Measurements from ENCODE around the gene ZBTB5. TPM values are rescaled to one million over a fixed set of nuclear protein-coding genes. Genes with fewer than 3 reads are reported as not detected.
"Not testable (repeated sequence)": the region's sequence is repeated elsewhere in the genome, so short reads cannot be mapped to it uniquely, and the experiment has no call there.

The ZBTB5 gene
- total RNA-seq, 1 experiment from 2014 or later: 5.0 TPM

- no peak for DNase-seq (ENCODE audit: low read depth)
- in situ Hi-C loops (cut with HindIII; ENCODE audit: low pct_unique_long_range_greater_than_20kb, low sequenced_read_pairs): no loop called here
Measured at GRCh38 chr9:37491939-37492338, 26.7 kb upstream of the ZBTB5 start.

- no peak for DNase-seq (ENCODE audit: low read depth)
- in situ Hi-C loops (cut with HindIII; ENCODE audit: low pct_unique_long_range_greater_than_20kb, low sequenced_read_pairs): no loop called here
Measured at GRCh38 chr9:37486616-37487548, 21.6 kb upstream of the ZBTB5 start.

DNA sequence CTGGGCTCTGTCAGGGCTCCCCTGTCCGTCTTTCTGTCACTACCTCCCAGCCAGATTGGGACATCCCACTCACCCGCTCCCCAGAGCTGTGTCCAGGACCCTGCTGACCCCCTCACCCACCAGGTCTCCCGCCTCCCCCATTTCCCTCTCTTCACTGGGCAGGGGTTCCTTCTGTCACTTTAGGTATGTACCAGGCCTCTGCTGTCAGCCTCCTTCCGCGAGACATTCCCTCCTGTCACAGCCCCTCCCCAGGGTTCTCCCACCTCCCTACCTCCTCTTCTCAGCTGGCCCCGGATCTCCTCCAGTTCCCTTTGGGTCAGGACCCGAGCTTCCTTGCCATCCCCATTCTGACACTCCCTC, 21.0 kb upstream of the ZBTB5 start:
- DNase-seq (ENCODE audit: low read depth): no peak
- in situ Hi-C loops (cut with HindIII; ENCODE audit: low pct_unique_long_range_greater_than_20kb, low sequenced_read_pairs): no loop called here

GRCh38 chr9:37485389-37486255, 20.4 kb upstream of the ZBTB5 start, which contains the start of gene POLR1E:
TSS of gene POLR1E (plus strand) at chr9:37485948. CDS start at chr9:37486048, 100 bp downstream.
- in situ Hi-C loops (cut with HindIII; ENCODE audit: low pct_unique_long_range_greater_than_20kb, low sequenced_read_pairs): no loop called here

GRCh38 chr9:37480759-37481158, 15.5 kb upstream of the ZBTB5 start:
- in situ Hi-C loops (cut with HindIII; ENCODE audit: low pct_unique_long_range_greater_than_20kb, low sequenced_read_pairs): no loop called here
- no peak for DNase-seq (ENCODE audit: low read depth)

More at GRCh38 chr9:37485389-37486255, 20.4 kb upstream of the ZBTB5 start, which contains the start of gene POLR1E:
- DNase-seq (ENCODE audit: low read depth): peak; percentile 86

GRCh38 chr9:37477987-37478619, 12.9 kb upstream of the ZBTB5 start:
- DNase-seq (ENCODE audit: low read depth); in situ Hi-C loops (cut with HindIII; ENCODE audit: low pct_unique_long_range_greater_than_20kb, low sequenced_read_pairs): not testable (repeated sequence)

DNA sequence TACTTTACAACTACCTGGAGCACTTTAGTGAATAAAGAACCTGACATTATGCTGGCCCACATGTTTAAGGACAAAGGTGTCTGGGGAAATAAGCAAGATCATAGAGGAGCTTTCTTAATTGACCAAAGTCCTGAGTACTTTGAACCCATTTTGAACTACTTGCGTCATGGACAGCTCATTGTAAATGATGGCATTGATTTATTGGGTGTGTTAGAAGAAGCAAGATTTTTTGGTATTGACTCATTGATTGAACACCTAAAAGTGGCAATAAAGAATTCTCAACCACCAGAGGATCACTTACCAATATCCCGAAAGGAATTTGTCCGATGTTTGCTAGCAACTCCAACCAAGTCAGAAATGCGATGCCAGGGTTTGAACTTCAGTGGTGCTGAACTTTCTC, 12.2 kb upstream of the ZBTB5 start:
- DNase-seq (ENCODE audit: low read depth); in situ Hi-C loops (cut with HindIII; ENCODE audit: low pct_unique_long_range_greater_than_20kb, low sequenced_read_pairs): not testable (repeated sequence)

DNA sequence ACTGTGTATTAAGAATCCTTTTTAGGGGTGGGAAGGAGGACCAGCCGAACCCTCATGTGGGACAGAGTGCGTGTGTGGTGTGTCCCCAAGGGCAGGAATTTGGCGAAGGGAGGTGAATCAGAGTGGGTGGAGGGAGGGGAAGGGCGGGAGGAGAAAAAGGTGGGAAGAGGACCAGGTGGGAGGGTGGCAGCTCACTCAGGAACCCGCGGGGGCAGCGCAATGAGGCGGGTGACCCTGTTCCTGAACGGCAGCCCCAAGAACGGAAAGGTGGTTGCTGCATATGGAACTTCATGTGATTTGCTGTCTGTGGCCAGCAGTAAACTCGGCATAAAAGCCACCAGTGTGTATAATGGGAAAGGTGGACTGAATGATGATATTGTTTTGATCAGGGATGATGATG, 11.7 kb upstream of the ZBTB5 start:
- DNase-seq (ENCODE audit: low read depth): no peak

GRCh38 chr9:37474438-37474837, 9.2 kb upstream of the ZBTB5 start:
- no peak for DNase-seq (ENCODE audit: low read depth)
- in situ Hi-C loops (cut with HindIII; ENCODE audit: low pct_unique_long_range_greater_than_20kb, low sequenced_read_pairs): no loop called here

More for the DNA sequence above, 11.7 kb upstream of the ZBTB5 start:
- in situ Hi-C loops (cut with HindIII; ENCODE audit: low pct_unique_long_range_greater_than_20kb, low sequenced_read_pairs): no loop called here

DNA sequence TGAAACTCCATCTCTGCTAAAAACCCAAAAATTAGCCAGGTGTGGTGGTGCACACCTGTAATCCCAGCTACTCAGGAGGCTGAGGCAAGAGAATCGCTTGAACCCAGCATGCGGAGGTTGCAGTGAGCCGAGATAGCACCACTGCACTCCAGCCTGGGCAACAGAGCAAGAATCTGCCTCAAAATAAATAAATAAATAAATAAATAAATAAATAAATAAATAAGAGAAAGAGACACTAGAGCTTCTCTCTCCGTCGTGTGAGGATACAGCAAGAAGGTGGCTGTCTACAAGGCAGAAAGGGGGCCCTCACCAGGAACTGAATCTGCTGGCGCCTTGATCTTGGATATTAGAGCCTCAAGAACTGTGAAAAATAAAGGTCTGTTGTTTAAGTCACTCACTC, 8.7 kb upstream of the ZBTB5 start:
- DNase-seq (ENCODE audit: low read depth); in situ Hi-C loops (cut with HindIII; ENCODE audit: low pct_unique_long_range_greater_than_20kb, low sequenced_read_pairs): not testable (repeated sequence)

- peak; percentile 95 for DNase-seq (ENCODE audit: low read depth)
- in situ Hi-C loops (cut with HindIII; ENCODE audit: low pct_unique_long_range_greater_than_20kb, low sequenced_read_pairs): no loop called here
Measured at GRCh38 chr9:37471942-37472684, 6.9 kb upstream of the ZBTB5 start.

DNA sequence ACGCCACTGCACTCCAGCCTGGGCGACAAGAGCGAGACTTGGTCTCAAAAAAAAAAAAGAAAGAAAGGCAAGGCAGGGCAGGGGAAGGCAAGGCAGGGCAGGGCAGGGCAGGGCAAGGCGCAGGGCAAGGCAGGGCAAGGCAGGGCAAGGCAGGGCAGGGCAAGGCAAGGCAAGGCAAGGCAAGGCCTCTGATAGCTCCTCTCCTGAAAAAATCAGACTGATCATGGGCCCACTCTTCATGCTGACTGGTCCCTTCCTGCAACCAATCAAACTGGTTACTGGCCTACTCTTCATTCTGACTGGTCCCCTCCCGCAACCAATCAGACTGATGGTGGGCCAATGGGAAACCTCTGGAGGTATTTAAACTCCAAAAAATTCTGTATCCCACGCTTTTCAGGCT, 3.4 kb upstream of the ZBTB5 start:
- in situ Hi-C loops (cut with HindIII; ENCODE audit: low pct_unique_long_range_greater_than_20kb, low sequenced_read_pairs): no loop called here
- DNase-seq (ENCODE audit: low read depth): no peak

- in situ Hi-C loops (cut with HindIII; ENCODE audit: low pct_unique_long_range_greater_than_20kb, low sequenced_read_pairs): not testable (repeated sequence)
Measured at GRCh38 chr9:37467530-37467929, 2.3 kb upstream of the ZBTB5 start.

DNA sequence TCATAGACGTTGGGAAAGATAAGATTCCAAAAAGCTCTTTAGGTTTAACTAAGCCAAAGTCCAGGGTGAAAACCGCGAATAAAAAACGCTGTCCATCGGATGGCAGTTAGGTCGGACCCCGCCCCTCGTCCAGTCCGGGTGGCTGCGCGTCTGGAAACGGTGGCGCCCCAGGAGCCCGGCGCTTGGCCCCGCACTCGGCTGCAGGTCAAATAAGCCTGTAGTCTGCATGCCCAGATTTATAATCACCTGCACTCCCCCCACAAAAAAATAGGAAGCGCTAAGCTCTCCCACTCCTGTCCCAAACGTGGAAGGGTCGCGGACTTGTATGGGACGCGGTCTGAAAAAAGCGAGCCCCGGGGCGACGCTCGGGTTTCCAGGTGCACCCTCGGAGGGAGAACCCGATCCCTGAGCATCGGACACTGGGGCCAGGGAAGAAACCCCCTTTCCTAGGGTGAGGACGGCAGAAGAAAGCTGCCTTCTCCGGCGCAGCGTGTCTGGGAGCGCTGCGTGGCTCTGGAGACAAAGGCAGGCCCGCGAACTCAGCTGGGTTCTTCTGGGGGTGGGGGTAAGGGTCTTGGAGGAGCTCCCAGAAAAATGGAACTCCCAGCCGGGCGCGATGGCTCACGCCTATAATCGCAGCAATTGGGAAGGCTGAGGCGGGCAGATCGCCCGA, 923 bp upstream of the ZBTB5 start:
- in situ Hi-C loops (cut with HindIII; ENCODE audit: low pct_unique_long_range_greater_than_20kb, low sequenced_read_pairs): no loop called here
- no peak for DNase-seq (ENCODE audit: low read depth)

More at GRCh38 chr9:37467530-37467929, 2.3 kb upstream of the ZBTB5 start:
- not testable (repeated sequence) for DNase-seq (ENCODE audit: low read depth)

DNA sequence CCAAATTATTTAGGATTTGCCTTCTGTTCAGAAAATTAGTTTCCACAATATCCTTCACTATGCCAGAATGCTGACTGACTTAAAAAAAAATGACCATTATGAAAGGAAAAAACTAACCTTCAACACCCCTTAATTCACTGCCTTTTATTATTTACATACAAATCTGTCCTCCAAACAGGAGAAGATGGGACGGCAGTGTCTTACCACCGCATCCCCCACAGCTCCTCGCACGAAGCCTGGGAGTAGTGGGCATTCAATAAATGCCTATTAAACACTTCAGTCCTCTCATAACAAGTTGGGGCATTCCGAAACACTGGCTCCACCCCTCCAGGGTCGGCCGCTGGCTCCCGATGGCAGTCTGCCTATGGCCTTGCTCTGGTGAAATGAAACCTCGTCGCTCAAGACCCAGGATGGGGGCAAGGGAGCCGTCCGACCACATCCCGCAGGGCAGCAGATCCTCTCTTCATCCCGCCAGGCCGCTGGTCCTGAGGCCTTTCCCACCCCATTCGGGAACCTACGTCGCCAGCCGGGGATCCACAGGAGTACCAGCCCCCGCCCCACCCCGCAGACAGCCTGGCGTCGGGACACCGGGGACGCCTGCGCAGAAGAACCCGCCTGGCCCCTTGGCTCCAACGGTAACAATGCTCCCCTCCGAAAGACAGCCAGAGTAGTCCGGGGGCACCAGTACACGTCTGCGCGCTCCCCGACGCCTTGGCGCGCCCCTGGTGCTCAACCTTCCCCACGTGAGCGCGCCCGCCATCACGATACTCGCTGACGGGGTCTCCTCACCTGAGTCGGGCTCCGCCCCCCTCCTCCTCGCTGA, 613 bp downstream of the ZBTB5 start:
- DNase-seq (ENCODE audit: low read depth): no peak
- in situ Hi-C loops (cut with HindIII; ENCODE audit: low pct_unique_long_range_greater_than_20kb, low sequenced_read_pairs): no loop called here

GRCh38 chr9:37464006-37464405, 1.2 kb downstream of the ZBTB5 start:
- in situ Hi-C loops (cut with HindIII; ENCODE audit: low pct_unique_long_range_greater_than_20kb, low sequenced_read_pairs): no loop called here
- no peak for DNase-seq (ENCODE audit: low read depth)

DNA sequence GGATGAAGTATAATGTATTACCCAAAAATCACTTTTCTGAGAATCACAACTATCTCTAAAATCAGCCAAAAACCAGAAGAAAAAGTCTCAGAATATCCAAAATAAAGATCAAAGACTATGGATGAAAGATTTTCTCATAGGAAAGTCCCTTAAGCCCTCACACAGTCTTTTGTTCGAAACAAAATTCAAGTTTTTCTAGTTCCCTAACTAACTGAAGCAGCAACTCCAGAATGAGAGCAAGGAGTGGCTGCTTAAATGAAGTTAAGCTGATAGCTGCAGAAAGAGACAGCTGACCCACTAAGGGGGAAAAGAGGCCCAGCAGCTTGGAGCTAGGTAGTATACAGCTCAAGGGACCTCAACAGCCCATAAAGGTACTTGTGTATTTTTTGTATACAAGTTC, 8.4 kb downstream of the ZBTB5 start:
- in situ Hi-C loops (cut with HindIII; ENCODE audit: low pct_unique_long_range_greater_than_20kb, low sequenced_read_pairs): no loop called here
- DNase-seq (ENCODE audit: low read depth): no peak
